HepG2 (cell line): ENCODE data around the gene OXLD1. TPM values are rescaled to one million over a fixed set of nuclear protein-coding genes. Genes with fewer than 3 reads are reported as not detected.

Source experiments
- DNMT1 ChIP-seq: sonication (generic); formaldehyde crosslinking; IDR thresholded peaks from 2 replicates; pipeline ENCODE4 v1.5.1; 2020; ENCODE audit warnings: mild to moderate bottlenecking, missing genetic modification reagents
- ETV6 ChIP-seq: sonication (generic); formaldehyde crosslinking; conservative IDR thresholded peaks from 2 replicates; pipeline ENCODE4 v1.4.0; 2020; ENCODE audit warnings: missing genetic modification reagents
- GATAD2A ChIP-seq: IDR thresholded peaks from 2 replicates; pipeline ENCODE4 v1.6.1; 2016
- MAZ ChIP-seq, 2 experiments: sonication (generic) in 1 of 2; formaldehyde crosslinking in 1 of 2; IDR thresholded peaks; 2 replicates each; pipeline versions ENCODE4 v1.5.0 to v1.6.1; 2012 to 2020; ENCODE audit warnings: low read depth in 2 of 2, mild to moderate bottlenecking in 2 of 2, borderline replicate concordance in 1 of 2, improper control_type of control experiment in 1 of 2, low read length in 1 of 2, missing genetic modification reagents in 1 of 2, moderate library complexity in 1 of 2
- RAD51 ChIP-seq: fragments of 450-650 bp; IDR thresholded peaks from 2 replicates; pipeline ENCODE4 v1.6.1; 2016; ENCODE audit warnings: borderline replicate concordance
- SMYD3 ChIP-seq: sonication (generic); formaldehyde crosslinking; IDR thresholded peaks from 2 replicates; pipeline ENCODE4 v1.8.1; 2023; ENCODE audit warnings: mild to moderate bottlenecking, missing genetic modification reagents
- TCF12 ChIP-seq, 2 experiments: fragments of 450-650 bp in 1 of 2; sonication (generic) in 1 of 2; formaldehyde crosslinking in 1 of 2; IDR thresholded peaks; 2 replicates each; pipeline versions ENCODE4 v1.6.1 to v1.8.0; 2017 to 2022; ENCODE audit warnings: antibody characterized with exemption in 1 of 2, mild to moderate bottlenecking in 1 of 2, missing genetic modification reagents in 1 of 2, moderate library complexity in 1 of 2
- ZNF205 ChIP-seq: IDR thresholded peaks from 2 replicates; pipeline ENCODE4 v1.6.1; 2018; ENCODE audit warnings: missing biosample characterization, missing genetic modification reagents
- ZNF253 ChIP-seq: sonication (generic); formaldehyde crosslinking; IDR thresholded peaks from 2 replicates; pipeline ENCODE4 v1.8.0; 2022; ENCODE audit warnings: mild to moderate bottlenecking, missing genetic modification reagents, borderline replicate concordance
- ZNF274 ChIP-seq: sonication (generic); formaldehyde crosslinking; IDR thresholded peaks from 2 replicates; pipeline ENCODE4 v1.5.1; 2020; ENCODE audit warnings: mild to moderate bottlenecking, missing genetic modification reagents
- ZNF280D ChIP-seq: sonication (generic); formaldehyde crosslinking; IDR thresholded peaks from 2 replicates; pipeline ENCODE4 v1.5.1; 2020; ENCODE audit warnings: mild to moderate bottlenecking, missing genetic modification reagents
- ZNF337 ChIP-seq: sonication (generic); formaldehyde crosslinking; IDR thresholded peaks from 2 replicates; pipeline ENCODE4 v1.5.1; 2020; ENCODE audit warnings: missing genetic modification reagents, low read depth, mild to moderate bottlenecking, borderline replicate concordance
- ZNF383 ChIP-seq: sonication (generic); formaldehyde crosslinking; IDR thresholded peaks from 2 replicates; pipeline ENCODE4 v1.4.0; 2020; ENCODE audit warnings: missing genetic modification reagents, mild to moderate bottlenecking, borderline replicate concordance
- ZNF496 ChIP-seq: sonication (generic); formaldehyde crosslinking; IDR thresholded peaks from 2 replicates; pipeline ENCODE4 v1.8.1; 2023; ENCODE audit warnings: mild to moderate bottlenecking, moderate library complexity, missing genetic modification reagents; ENCODE audit not compliant: insufficient replicate concordance
- ZNF513 ChIP-seq: sonication (generic); formaldehyde crosslinking; conservative IDR thresholded peaks from 2 replicates; pipeline ENCODE4 v1.5.0; 2020; ENCODE audit warnings: missing genetic modification reagents
- ZNF567 ChIP-seq: sonication (generic); formaldehyde crosslinking; IDR thresholded peaks from 2 replicates; pipeline ENCODE4 v1.8.1; 2023; ENCODE audit warnings: mild to moderate bottlenecking, missing genetic modification reagents, borderline replicate concordance
- ZNF572 ChIP-seq: sonication (generic); formaldehyde crosslinking; IDR thresholded peaks from 2 replicates; pipeline ENCODE4 v1.5.1; 2020; ENCODE audit warnings: mild to moderate bottlenecking, missing genetic modification reagents
- ZNF615 ChIP-seq: sonication (generic); formaldehyde crosslinking; IDR thresholded peaks from 2 replicates; pipeline ENCODE4 v1.5.0; 2020; ENCODE audit warnings: mild to moderate bottlenecking, missing genetic modification reagents, borderline replicate concordance
- ZNF616 ChIP-seq: sonication (generic); formaldehyde crosslinking; IDR thresholded peaks from 2 replicates; pipeline ENCODE4 v1.5.0; 2020; ENCODE audit warnings: low read depth, mild to moderate bottlenecking, missing genetic modification reagents
- ZNF660 ChIP-seq: sonication (generic); formaldehyde crosslinking; IDR thresholded peaks from 2 replicates; pipeline ENCODE4 v1.5.1; 2020; ENCODE audit warnings: mild to moderate bottlenecking, low read depth, missing genetic modification reagents, borderline replicate concordance
- ZNF703 ChIP-seq: sonication (generic); formaldehyde crosslinking; IDR thresholded peaks from 2 replicates; pipeline ENCODE4 v1.5.1; 2020; ENCODE audit warnings: missing genetic modification reagents, mild to moderate bottlenecking, moderate library complexity, borderline replicate concordance
- ZNF770 ChIP-seq: sonication (generic); formaldehyde crosslinking; IDR thresholded peaks from 2 replicates; pipeline ENCODE4 v1.5.0; 2020; ENCODE audit warnings: mild to moderate bottlenecking, missing genetic modification reagents
- polyA plus RNA-seq, 8 experiments: library from polyadenylated mRNA; depleted of rRNA in 3 of 8; stranded (reverse) in 7 of 8; unstranded in 1 of 8; fragments of >200 nt; fragmentation: Illumina TruSeq in 4 of 8; extraction: Trizol in 4 of 8; gene quantifications; 2 replicates each; pipeline versions ENCODE4 v1.2.1 to v1.2.3, GENCODE V29; 2011 to 2016; ENCODE audit warnings: low read depth in 4 of 8, missing spikeins in 1 of 8, mixed read lengths in 1 of 8; ENCODE audit not compliant: insufficient read depth in 1 of 8
- total RNA-seq, 5 experiments: library from RNA; depleted of rRNA; stranded (reverse); fragments of >200 nt; fragmentation: Illumina TruSeq; extraction: Trizol; gene quantifications; 2 replicates each; pipeline ENCODE4 v1.2.3, GENCODE V29; 2016; ENCODE audit warnings: low read depth in 1 of 5

Gene OXLD1
- total and polyA plus RNA-seq, 2 of the 13 experiments (the other 11 are each of a cell fraction or from before 2014, with no cell fraction given): 27.1 to 37.5 TPM

GRCh38 chr17:81636505-81637288 is 29.7 kb downstream of the OXLD1 start, which contains the start of the genes NPLOC4 and TSPAN10 (continued):
- TF ChIP-seq RAD51 (no peak), ZNF660 (no peak), ZNF383 (CRISPR knock-in tag) (no peak), ZNF770 (peak; percentile 78), ETV6 (peak; percentile 97; the same call in 1 of the 2 replicates), DNMT1 (CRISPR knock-in tag) (0 out of 2 replicates have a peak, but pooled peaks have one; percentile 79), ZNF616 (peak; percentile 55; the same call in 1 of the 2 replicates), MAZ (IDR thresholded peaks at IDR 0.05; ENCODE audit: borderline replicate concordance, low read depth, low read length) (peak; percentile 85; the same call in 1 of the 2 replicates), MAZ (CRISPR knock-in tag; IDR thresholded peaks at IDR 0.05; ENCODE audit: low read depth) (peak; percentile 86), SMYD3 (CRISPR knock-in tag) (no peak), ZNF337 (CRISPR knock-in tag) (no peak), ZNF274 (CRISPR knock-in tag) (peak; percentile 27; the same call in 1 of the 2 replicates), ZNF280D (CRISPR knock-in tag) (no peak), ZNF513 (no peak), GATAD2A (CRISPR knock-in tag) (peak; percentile 65), ZNF567 (CRISPR knock-in tag) (no peak), ZNF253 (no peak), TCF12 (IDR thresholded peaks at IDR 0.05) (no peak), TCF12 (CRISPR knock-in tag; IDR thresholded peaks at IDR 0.05) (peak; percentile 89), ZNF496 (CRISPR knock-in tag) (no peak), ZNF205 (peak; percentile 88), ZNF572 (CRISPR knock-in tag) (no peak), ZNF703 (CRISPR knock-in tag) (no peak), ZNF615 (CRISPR knock-in tag) (no peak)
